H1 (cell line): Measurements from ENCODE around the gene KHSRP. TPM values are rescaled to one million over a fixed set of nuclear protein-coding genes. Genes with fewer than 3 reads are reported as not detected.

Source experiments
- CTCF ChIA-PET: fragments of 300-600 bp; sonication (Branson Sonifier 250); formaldehyde crosslinking; loops from one replicate; lab custom pipeline; 2021; ENCODE audit not compliant: partially characterized antibody; lab: Charles Lee
- POLR2A ChIA-PET: fragments of 300-600 bp; sonication (Branson Sonifier 250); formaldehyde crosslinking; loops from one replicate; lab custom pipeline; 2021; ENCODE audit warnings: inconsistent platforms; ENCODE audit not compliant: partially characterized antibody; lab: Charles Lee
- DNase-seq, 2 experiments: peaks; one replicate each; pipeline versions ENCODE4 v3.0.0 to v3.0.0-alpha.2; 2010 to 2022; ENCODE audit warnings: low spot score in 2 of 2, low read depth in 1 of 2, mixed read lengths in 1 of 2
- FAIRE-seq: peaks from 2 replicates; lab custom pipeline; 2011; peaks lifted over from hg19 to GRCh38; lab: Jason Lieb, UNC
- H2AFZ ChIP-seq: 2 replicates; pipeline ENCODE4 v1.8.1; 2012; ENCODE audit warnings: low read length, inconsistent platforms
- H2AK5ac ChIP-seq: 2 replicates; pipeline ENCODE4 v1.6.1; 2013; ENCODE audit warnings: low read depth, low read length
- H2BK120ac ChIP-seq: replicated peaks from 2 replicates; pipeline ENCODE3; 2013; ENCODE audit warnings: low read depth, low read length, inconsistent platforms
- H2BK12ac ChIP-seq: 2 replicates; pipeline ENCODE4 v1.6.1; 2013; ENCODE audit warnings: low read depth, low read length
- H2BK15ac ChIP-seq: 2 replicates; pipeline ENCODE4 v1.6.1; 2013; ENCODE audit warnings: low read length
- H2BK20ac ChIP-seq: 2 replicates; pipeline ENCODE4 v1.6.1; 2013; ENCODE audit warnings: low read length
- H2BK5ac ChIP-seq: 2 replicates; pipeline ENCODE4 v1.6.1; 2013; ENCODE audit warnings: low read depth, low read length
- H3K14ac ChIP-seq: 2 replicates; pipeline ENCODE4 v1.6.1; 2013; ENCODE audit warnings: inconsistent platforms; ENCODE audit not compliant: insufficient read length
- H3K18ac ChIP-seq: 2 replicates; pipeline ENCODE4 v1.6.1; 2013; ENCODE audit warnings: low read length; ENCODE audit errors: extremely low read depth
- H3K23ac ChIP-seq: 2 replicates; pipeline ENCODE4 v1.6.1; 2013; ENCODE audit warnings: inconsistent platforms; ENCODE audit not compliant: insufficient read length
- H3K23me2 ChIP-seq: 2 replicates; pipeline ENCODE4 v1.6.1; 2013; ENCODE audit warnings: low read depth, low read length
- H3K27ac ChIP-seq: 2 replicates; pipeline ENCODE4 v1.6.1; 2011; ENCODE audit warnings: low read depth, low read length, inconsistent platforms
- H3K27me3 ChIP-seq, 4 experiments: replicated peaks in 1 of 4; 1 replicate in 1 of 4; 2 replicates in 3 of 4; pipeline versions ENCODE4 v1.6.1 to v1.8.1; 2011 to 2013; ENCODE audit warnings: low read length in 3 of 4, mild to moderate bottlenecking in 3 of 4, inconsistent platforms in 2 of 4, mixed read lengths in 2 of 4, moderate library complexity in 1 of 4; ENCODE audit not compliant: control insufficient read depth in 3 of 4, insufficient read depth in 3 of 4; ENCODE audit errors: extremely low read depth in 1 of 4
- H3K36me3 ChIP-seq, 4 experiments: 2 replicates each; pipeline versions ENCODE4 v1.6.1 to v1.8.1; 2011 to 2013; ENCODE audit warnings: mild to moderate bottlenecking in 4 of 4, low read length in 3 of 4, moderate library complexity in 2 of 4, control low read depth in 1 of 4, inconsistent platforms in 1 of 4; ENCODE audit not compliant: insufficient read depth in 4 of 4, control insufficient read depth in 2 of 4
- H3K4ac ChIP-seq: replicated peaks from 2 replicates; pipeline ENCODE3; 2013; ENCODE audit warnings: low read length, low read depth, mixed read lengths, inconsistent platforms; ENCODE audit not compliant: insufficient read length
- H3K4me1 ChIP-seq, 4 experiments: replicated peaks in 1 of 4; 1 replicate in 1 of 4; 2 replicates in 3 of 4; pipeline versions ENCODE4 v1.6.1 to v1.8.1; 2011 to 2013; ENCODE audit warnings: low read length in 3 of 4, inconsistent platforms in 2 of 4, mixed read lengths in 1 of 4; ENCODE audit not compliant: insufficient read depth in 4 of 4, control insufficient read depth in 3 of 4
- H3K4me2 ChIP-seq, 2 experiments: 2 replicates each; pipeline versions ENCODE4 v1.6.1 to v1.8.1; 2011 to 2013; ENCODE audit warnings: low read depth in 2 of 2, low read length in 2 of 2, control low read depth in 1 of 2, inconsistent platforms in 1 of 2, mild to moderate bottlenecking in 1 of 2; ENCODE audit not compliant: insufficient read depth in 1 of 2
- H3K4me3 ChIP-seq, 4 experiments: fragments of 200-600, 300-600 bp in 1 of 4; sonication (generic), shearing (Covaris generic), sonication (Bioruptor Twin) in 1 of 4; 2 replicates each; pipeline versions ENCODE4 v1.5.1 to v1.8.1; 2011 to 2016; ENCODE audit warnings: low read length in 4 of 4, low read depth in 3 of 4, control low read depth in 2 of 4, inconsistent platforms in 2 of 4, mild to moderate bottlenecking in 2 of 4, mixed read lengths in 1 of 4, moderate library complexity in 1 of 4; ENCODE audit not compliant: insufficient read depth in 2 of 4; ENCODE audit errors: extremely low read depth in 1 of 4
- H3K56ac ChIP-seq: replicated peaks from 2 replicates; pipeline ENCODE3; 2013; ENCODE audit warnings: low read depth, mild to moderate bottlenecking, mixed read lengths, low read length, inconsistent platforms; ENCODE audit not compliant: insufficient read length
- H3K79me1 ChIP-seq: 2 replicates; pipeline ENCODE4 v1.6.1; 2013; ENCODE audit warnings: low read depth, low read length, control low read depth
- H3K79me2 ChIP-seq, 2 experiments: 2 replicates each; pipeline versions ENCODE4 v1.6.1 to v1.8.1; 2012 to 2013; ENCODE audit warnings: low read length in 2 of 2, mild to moderate bottlenecking in 2 of 2, inconsistent platforms in 1 of 2; ENCODE audit not compliant: insufficient read depth in 2 of 2, control insufficient read depth in 1 of 2
- H3K9ac ChIP-seq, 4 experiments: replicated peaks in 1 of 4; 1 replicate in 1 of 4; 2 replicates in 3 of 4; pipeline versions ENCODE4 v1.6.1 to v1.8.1; 2011 to 2013; ENCODE audit warnings: low read depth in 3 of 4, low read length in 3 of 4, control low read depth in 2 of 4, mild to moderate bottlenecking in 2 of 4, moderate library complexity in 2 of 4, inconsistent platforms in 1 of 4; ENCODE audit errors: extremely low read depth in 1 of 4
- H3K9me3 ChIP-seq, 2 experiments: 2 replicates each; pipeline versions ENCODE4 v1.6.1 to v1.8.1; 2012 to 2013; ENCODE audit warnings: mild to moderate bottlenecking in 2 of 2, moderate library complexity in 2 of 2, control low read depth in 1 of 2, inconsistent platforms in 1 of 2, low read depth in 1 of 2, low read length in 1 of 2, mixed read lengths in 1 of 2; ENCODE audit not compliant: insufficient read depth in 2 of 2
- H4K20me1 ChIP-seq, 2 experiments: replicated peaks in 1 of 2; 2 replicates each; pipeline versions ENCODE3 to v1.8.1; 2011 to 2013; ENCODE audit warnings: inconsistent platforms in 2 of 2, low read length in 2 of 2, mild to moderate bottlenecking in 1 of 2; ENCODE audit not compliant: insufficient read depth in 2 of 2, control insufficient read depth in 1 of 2
- H4K5ac ChIP-seq: 2 replicates; pipeline ENCODE4 v1.6.1; 2013; ENCODE audit warnings: low read length, low read depth, mixed read lengths, inconsistent platforms; ENCODE audit not compliant: insufficient read length
- H4K8ac ChIP-seq: 2 replicates; pipeline ENCODE4 v1.8.0; 2013; ENCODE audit warnings: mild to moderate bottlenecking, moderate library complexity, low read length, inconsistent platforms; ENCODE audit not compliant: insufficient read depth; ENCODE audit errors: extremely low read depth
- H4K91ac ChIP-seq: replicated peaks from 2 replicates; pipeline ENCODE3; 2013; ENCODE audit warnings: low read length, mixed read lengths, inconsistent platforms; ENCODE audit not compliant: insufficient read length
- CHD2 ChIP-seq: IDR thresholded peaks from 2 replicates; pipeline ENCODE4 v1.6.1; 2012; ENCODE audit warnings: low read length, improper control_type of control experiment
- CREB1 ChIP-seq: IDR thresholded peaks from 2 replicates; pipeline ENCODE4 v1.6.1; 2012; ENCODE audit warnings: inconsistent platforms
- CTCF ChIP-seq, 3 experiments: IDR thresholded peaks; 1 replicate in 2 of 3; 2 replicates in 1 of 3; pipeline versions ENCODE4 v1.5.1 to v1.6.1; 2011; ENCODE audit warnings: low read length in 3 of 3, mild to moderate bottlenecking in 3 of 3, inconsistent platforms in 2 of 3, low read depth in 1 of 3, moderate library complexity in 1 of 3; ENCODE audit not compliant: insufficient read depth in 1 of 3; ENCODE audit errors: control extremely low read depth in 1 of 3
- WGBS, 2 experiments: shearing (Covaris generic) in 1 of 2; methylation state at CpG; one replicate each; pipeline versions ENCODE4 v1.1.6 to v1.1.7; 2013 to 2015; ENCODE audit warnings: low lambda C conversion rate in 2 of 2, mixed read lengths in 2 of 2, inconsistent platforms in 1 of 2, low coverage in 1 of 2, missing lambda C conversion rate in 1 of 2; ENCODE audit not compliant: insufficient replicate concordance in 2 of 2, insufficient coverage in 1 of 2, insufficient read length in 1 of 2; ENCODE audit errors: extremely low coverage in 1 of 2, missing lambda C conversion rate in 1 of 2; 5-methylcytosine and 5-hydroxymethylcytosine counted together
- polyA plus RNA-seq, 7 experiments: library from polyadenylated mRNA; depleted of rRNA in 3 of 7; stranded (reverse) in 5 of 7; unstranded in 2 of 7; fragments of >200 nt in 5 of 7; fragments of 200-250 nt in 2 of 7; gene quantifications; 1 replicate in 5 of 7; 2 replicates in 1 of 7; 4 replicates in 1 of 7; pipeline versions ENCODE4 v1.2.1 to v1.2.3, GENCODE V29; 2011 to 2013; ENCODE audit warnings: missing spikeins in 2 of 7, mixed read lengths in 2 of 7
- total RNA-seq: library from RNA; stranded (reverse); fragmentation: NEBNext Ultra II Directional; extraction: Animal tissue kit (Norgen Biotek cat#: 25700); gene quantifications from 2 replicates; pipeline ENCODE4 v1.2.1, GENCODE V29; 2021

Gene KHSRP
- total and polyA plus RNA-seq, 2 of the 8 experiments (the other 6 are each of a cell fraction or from before 2014, with no cell fraction given), result 143 to 573 TPM

GRCh38 chr19:6364353-6364752 is 60.3 kb downstream of the KHSRP start:
- Histone ChIP-seq H2AK5ac (no peak overlapping the region), H3K18ac (no peak overlapping the region), H3K27ac (no peak overlapping the region), H2AFZ (no peak overlapping the region), H2BK20ac (no peak overlapping the region), H3K9ac (no peak overlapping the region), H4K8ac (no peak overlapping the region), H3K36me3 (peaks cover 8 to 30% (median 21%) of the 10 kb centered on the region in 4 experiments; a peak in 6 of 8 replicates), H3K27me3 (no peaks in the 10 kb centered on the region), H2BK12ac (no peak overlapping the region), H4K91ac (no peak overlapping the region), H2BK5ac (no peak overlapping the region), H2BK15ac (no peak overlapping the region), H3K23me2 (peaks cover 5% of the 10 kb centered on the region; the same call in 1 of the 2 replicates), H3K4me2 (no peak overlapping the region), H3K4me3 (no peak overlapping the region), H2BK120ac (no peak overlapping the region), H3K4me1 (peaks cover 0 to 2% (median 0%) of the 10 kb centered on the region in 4 experiments; a peak in 2 of 7 replicates), H3K79me1 (peaks cover 4% of the 10 kb centered on the region), H3K14ac (no peak overlapping the region), H3K9me3 (no peaks in the 10 kb centered on the region), H3K23ac (no peak overlapping the region), H3K4ac (no peak overlapping the region), H4K5ac (no peak overlapping the region), H4K20me1 (peaks cover 0 to 1% of the 10 kb centered on the region in 2 experiments), H3K79me2 (peaks cover 0 to 6% of the 10 kb centered on the region in 2 experiments; a peak in 2 of 4 replicates), H3K56ac (no peak overlapping the region)
- no peak for FAIRE-seq
- WGBS, 2 experiments, result 89% methylated on average over 21 of the region's 21 CpGs; no CpG with 5 or more reads in 1 of the 2 experiments
- ChIA-PET POLR2A (interaction anchor here (1.6 to 2.3 kb wide), 3 partner anchors 8 to 53 kb away, joined by 4 to 10 read pairs (median 5); partner anchors contain the start of genes ALKBH7 and PSPN), CTCF (interaction anchor here (0.9 to 1.2 kb wide), 3 partner anchors 10 to 116 kb away, joined by 3 to 5 read pairs (median 4); no protein-coding TSS in a partner anchor)
- TF ChIP-seq CTCF (IDR thresholded peaks at IDR 0.05; ENCODE audit: control extremely low read depth in 1 of 3, insufficient read depth in 1 of 3, low read depth in 1 of 3, low read length in 3 of 3), result no peak
- no peak for TF ChIP-seq CHD2
- TF ChIP-seq CREB1, result no peak
- no peak for DNase-seq
